ENCODE data around the gene CELSR3. TPM values are rescaled to one million over a fixed set of nuclear protein-coding genes. Genes with fewer than 3 reads are reported as not detected.

CELSR3 gene
- polyA plus RNA-seq, 6 donors from 2014 or later = 0.28 TPM; not detected in 5

- ATAC-seq (ENCODE audit: low read depth in 2 of 2) (no peak), DNase-seq (no peak)
- peaks cover 8 to 28% (median 17%) of the 10 kb centered on the region in 3 donors for H3K4me1 Mint-ChIP-seq
- H3K36me3 Mint-ChIP-seq = peaks cover 0 to 10% of the 10 kb centered on the region in 2 donors
- H3K27me3 Mint-ChIP-seq = peaks cover 22 to 39% (median 26%) of the 10 kb centered on the region in 3 donors
- peaks cover 0 to 4% (median 0%) of the 10 kb centered on the region in 7 donors for H3K9me3 Mint-ChIP-seq
- H3K4me3 Mint-ChIP-seq = peak overlapping the region; percentile 52 to 84 (median 70)
- H3K27ac Mint-ChIP-seq = no peak overlapping the region
Measured at GRCh38 chr3:48664313-48664644, 1.6 kb upstream of the CELSR3 start.

GRCh38 chr3:48663489-48664312 lies 1.0 kb upstream of the CELSR3 start:
- no peak overlapping the region for H3K27ac Mint-ChIP-seq
- ATAC-seq (ENCODE audit: low read depth in 2 of 2) = peak; percentile 78 to 79
- peaks cover 0 to 10% of the 10 kb centered on the region in 2 donors for H3K36me3 Mint-ChIP-seq
- H3K27me3 Mint-ChIP-seq = peaks cover 27 to 45% (median 32%) of the 10 kb centered on the region in 3 donors
- peak overlapping the region; percentile 66 to 84 (median 73) for H3K4me3 Mint-ChIP-seq
- H3K4me1 Mint-ChIP-seq = peaks cover 8 to 28% (median 17%) of the 10 kb centered on the region in 3 donors
- peak; percentile 69 for DNase-seq
- peaks cover 0 to 4% (median 0%) of the 10 kb centered on the region in 7 donors for H3K9me3 Mint-ChIP-seq

GRCh38 chr3:48662145-48662752 lies 437 bp downstream of the CELSR3 start:
- Mint-ChIP-seq H3K9me3 (peaks cover 0 to 4% (median 0%) of the 10 kb centered on the region in 7 donors), H3K27ac (peak overlapping the region in 3 of 6 donors; percentile 65 to 96 (median 94)), H3K4me3 (peak overlapping the region in 7 of 8 donors; percentile 40 to 82 (median 64)), H3K36me3 (peaks cover 0 to 10% of the 10 kb centered on the region in 2 donors), H3K4me1 (peaks cover 12 to 28% (median 17%) of the 10 kb centered on the region in 3 donors), H3K27me3 (peaks cover 33 to 56% (median 34%) of the 10 kb centered on the region in 3 donors)
- DNase-seq (no peak), ATAC-seq (ENCODE audit: low read depth in 2 of 2) (no peak)

GRCh38 chr3:48661501-48662144 lies 1.1 kb downstream of the CELSR3 start:
- peaks cover 12 to 30% (median 17%) of the 10 kb centered on the region in 3 donors for H3K4me1 Mint-ChIP-seq
- H3K4me3 Mint-ChIP-seq = peak overlapping the region; percentile 40 to 82 (median 64)
- ATAC-seq (ENCODE audit: low read depth in 2 of 2) = peak; percentile 56
- H3K27me3 Mint-ChIP-seq = peaks cover 33 to 56% (median 34%) of the 10 kb centered on the region in 3 donors
- peak; percentile 68 for DNase-seq
- peaks cover 0 to 10% of the 10 kb centered on the region in 2 donors for H3K36me3 Mint-ChIP-seq
- H3K27ac Mint-ChIP-seq = peak overlapping the region in 3 of 6 donors; percentile 65 to 96 (median 94)
- H3K9me3 Mint-ChIP-seq = peaks cover 0 to 4% (median 0%) of the 10 kb centered on the region in 7 donors

GRCh38 chr3:48660800-48661400 lies 1.8 kb downstream of the CELSR3 start:
- peak overlapping the region in 5 of 8 donors; percentile 36 to 82 (median 64) for H3K4me3 Mint-ChIP-seq
- no peak overlapping the region for H3K27ac Mint-ChIP-seq
- ATAC-seq (ENCODE audit: low read depth in 2 of 2) = no peak

GRCh38 chr3:48656841-48657281 lies 5.8 kb downstream of the CELSR3 start:
- Mint-ChIP-seq H3K27ac (peak overlapping the region in 1 of 6 donors; percentile 38), H3K36me3 (no peaks in the 10 kb centered on the region), H3K4me1 (peaks cover 14 to 15% (median 14%) of the 10 kb centered on the region in 3 donors), H3K9me3 (no peaks in the 10 kb centered on the region), H3K27me3 (peaks cover 16 to 33% (median 20%) of the 10 kb centered on the region in 3 donors), H3K4me3 (peak overlapping the region; percentile 48 to 85 (median 77))
- DNase-seq (no peak), ATAC-seq (ENCODE audit: low read depth in 2 of 2) (no peak)

More at GRCh38 chr3:48660800-48661400, 1.8 kb downstream of the CELSR3 start:
- Mint-ChIP-seq H3K4me1 (peaks cover 12 to 33% (median 19%) of the 10 kb centered on the region in 3 donors), H3K36me3 (peaks cover 0 to 10% of the 10 kb centered on the region in 2 donors), H3K27me3 (peaks cover 33 to 56% (median 34%) of the 10 kb centered on the region in 3 donors), H3K9me3 (peaks cover 0 to 4% (median 0%) of the 10 kb centered on the region in 7 donors)
- DNase-seq = no peak

- H3K9me3 Mint-ChIP-seq = no peaks in the 10 kb centered on the region
- ATAC-seq (ENCODE audit: low read depth in 2 of 2) (peak; percentile 82 to 84), DNase-seq (peak; percentile 76)
Measured at GRCh38 chr3:48656061-48656840, 6.4 kb downstream of the CELSR3 start.

GRCh38 chr3:48655606-48656005 lies 7.1 kb downstream of the CELSR3 start:
- peak; percentile 32 for DNase-seq
- H3K36me3 Mint-ChIP-seq = no peaks in the 10 kb centered on the region
- peaks cover 15 to 28% (median 16%) of the 10 kb centered on the region in 3 donors for H3K27me3 Mint-ChIP-seq
- peak; percentile 48 to 61 for ATAC-seq (ENCODE audit: low read depth in 2 of 2)
- peaks cover 5 to 14% (median 9%) of the 10 kb centered on the region in 3 donors for H3K4me1 Mint-ChIP-seq
- peak overlapping the region; percentile 73 to 87 (median 80) for H3K4me3 Mint-ChIP-seq
- no peaks in the 10 kb centered on the region for H3K9me3 Mint-ChIP-seq
- H3K27ac Mint-ChIP-seq = peak overlapping the region in 3 of 6 donors; percentile 53 to 89 (median 80)

More at GRCh38 chr3:48656061-48656840, 6.4 kb downstream of the CELSR3 start:
- H3K4me3 Mint-ChIP-seq = peak overlapping the region; percentile 48 to 87 (median 77)
- H3K27me3 Mint-ChIP-seq = peaks cover 15 to 28% (median 16%) of the 10 kb centered on the region in 3 donors
- peak overlapping the region in 3 of 6 donors; percentile 33 to 89 (median 80) for H3K27ac Mint-ChIP-seq
- no peaks in the 10 kb centered on the region for H3K36me3 Mint-ChIP-seq
- peaks cover 8 to 14% (median 10%) of the 10 kb centered on the region in 3 donors for H3K4me1 Mint-ChIP-seq

- DNase-seq (no peak), ATAC-seq (ENCODE audit: low read depth in 2 of 2) (no peak)
- peak overlapping the region; percentile 73 to 87 (median 78) for H3K4me3 Mint-ChIP-seq
- H3K4me1 Mint-ChIP-seq = peaks cover 5 to 14% (median 9%) of the 10 kb centered on the region in 3 donors
- H3K36me3 Mint-ChIP-seq = no peaks in the 10 kb centered on the region
- H3K9me3 Mint-ChIP-seq = no peaks in the 10 kb centered on the region
- peak overlapping the region in 2 of 6 donors; percentile 48 to 53 for H3K27ac Mint-ChIP-seq
- peaks cover 15 to 25% (median 16%) of the 10 kb centered on the region in 3 donors for H3K27me3 Mint-ChIP-seq
Measured at GRCh38 chr3:48655063-48655462, 7.6 kb downstream of the CELSR3 start.

- ATAC-seq (ENCODE audit: low read depth in 2 of 2) = no peak
Measured at GRCh38 chr3:48652923-48653715, 9.6 kb downstream of the CELSR3 start.

GRCh38 chr3:48651771-48652170 lies 10.9 kb downstream of the CELSR3 start:
- H3K9me3 Mint-ChIP-seq = no peaks in the 10 kb centered on the region
- H3K36me3 Mint-ChIP-seq = no peaks in the 10 kb centered on the region
- ATAC-seq (ENCODE audit: low read depth in 2 of 2) = no peak
- H3K27ac Mint-ChIP-seq = no peak overlapping the region
- H3K27me3 Mint-ChIP-seq = no peaks in the 10 kb centered on the region
- H3K4me3 Mint-ChIP-seq = no peak overlapping the region
- DNase-seq = no peak
- H3K4me1 Mint-ChIP-seq = peaks cover 4 to 14% (median 9%) of the 10 kb centered on the region in 3 donors

More at GRCh38 chr3:48652923-48653715, 9.6 kb downstream of the CELSR3 start:
- no peak overlapping the region for H3K27ac Mint-ChIP-seq
- peak overlapping the region in 2 of 8 donors; percentile 44 to 56 for H3K4me3 Mint-ChIP-seq
- peaks cover 5 to 17% (median 9%) of the 10 kb centered on the region in 3 donors for H3K4me1 Mint-ChIP-seq
- H3K27me3 Mint-ChIP-seq = peaks cover 0 to 9% (median 5%) of the 10 kb centered on the region in 3 donors
- H3K9me3 Mint-ChIP-seq = no peaks in the 10 kb centered on the region
- DNase-seq = no peak
- no peaks in the 10 kb centered on the region for H3K36me3 Mint-ChIP-seq
